K562 (cell line): ENCODE data around the gene ASB15. TPM values are rescaled to one million over a fixed set of nuclear protein-coding genes. Genes with fewer than 3 reads are reported as not detected.

ENCODE experiments used
- BCOR ChIP-seq: fragments of 450-650 bp; IDR thresholded peaks from 2 replicates; pipeline ENCODE4 v1.6.1; 2016
- BHLHE40 ChIP-seq: IDR thresholded peaks from 2 replicates; pipeline ENCODE4 v1.6.1; 2011; ENCODE audit warnings: low read length, improper control_type of control experiment
- CBX1 ChIP-seq: sonication (generic); IDR thresholded peaks from 2 replicates; pipeline ENCODE4 v1.6.1; 2016; ENCODE audit warnings: antibody characterized with exemption, low read depth, mild to moderate bottlenecking
- CGGBP1 ChIP-seq: fragments of 250-450 bp; sonication (Bioruptor Pico); IDR thresholded peaks from 2 replicates; pipeline ENCODE4 v1.9.0; 2021; ENCODE audit warnings: mild to moderate bottlenecking
- CUX1 ChIP-seq: fragments of 200-800 bp; sonication (Bioruptor generic); IDR thresholded peaks from 2 replicates; pipeline ENCODE4 v1.6.1; 2016; ENCODE audit warnings: missing genetic modification characterization, missing compliant biosample characterization
- ETV6 ChIP-seq, 3 experiments: fragments of 150-350 bp in 1 of 3; sonication (generic) in 1 of 3; formaldehyde crosslinking in 1 of 3; IDR thresholded peaks; 2 replicates each; pipeline versions ENCODE4 v1.6.1 to v1.8.0; 2014 to 2022; ENCODE audit warnings: borderline replicate concordance in 2 of 3, low read depth in 2 of 3, antibody characterized with exemption in 1 of 3, low read length in 1 of 3, mild to moderate bottlenecking in 1 of 3, missing genetic modification reagents in 1 of 3
- HDAC1 ChIP-seq, 2 experiments: fragments of 450-650 bp; IDR thresholded peaks; 2 replicates each; pipeline ENCODE4 v1.6.1; 2016 to 2017; ENCODE audit warnings: inconsistent platforms in 1 of 2, mild to moderate bottlenecking in 1 of 2, moderate library complexity in 1 of 2
- HEY1 ChIP-seq: fragments of 250-450 bp; sonication (Bioruptor Pico); IDR thresholded peaks from 2 replicates; pipeline ENCODE4 v1.5.0; 2020; ENCODE audit warnings: mild to moderate bottlenecking, moderate library complexity, borderline replicate concordance
- MYBL2 ChIP-seq, 2 experiments: fragments of 450-650 bp in 1 of 2; sonication (generic) in 1 of 2; formaldehyde crosslinking in 1 of 2; IDR thresholded peaks; 2 replicates each; pipeline versions ENCODE4 v1.6.1 to v1.8.1; 2017 to 2022; ENCODE audit warnings: borderline replicate concordance in 1 of 2, inconsistent platforms in 1 of 2, low read depth in 1 of 2, mild to moderate bottlenecking in 1 of 2, missing genetic modification reagents in 1 of 2, moderate library complexity in 1 of 2
- NCOR1 ChIP-seq: fragments of 450-650 bp; IDR thresholded peaks from 2 replicates; pipeline ENCODE4 v1.6.1; 2016; ENCODE audit warnings: mild to moderate bottlenecking, moderate library complexity
- NUFIP1 ChIP-seq: fragments of 450-650 bp; IDR thresholded peaks from 2 replicates; pipeline ENCODE4 v1.6.1; 2018; ENCODE audit not compliant: partially characterized antibody
- POLR2A ChIP-seq: fragments of 450-650 bp; conservative IDR thresholded peaks from 2 replicates; pipeline ENCODE4 v1.6.1; 2016
- PRMT5 ChIP-seq: sonication (generic); formaldehyde crosslinking; IDR thresholded peaks from 2 replicates; pipeline ENCODE4 v1.5.0; 2020; ENCODE audit warnings: missing genetic modification reagents
- PTBP1 ChIP-seq: fragments of 200-400 bp; formaldehyde crosslinking; IDR thresholded peaks from 2 replicates; pipeline ENCODE4 v1.6.1; 2017; ENCODE audit warnings: low read depth, low read length
- RFX5 ChIP-seq: IDR thresholded peaks from 2 replicates; pipeline ENCODE4 v1.6.1; 2011; ENCODE audit warnings: low read depth, mild to moderate bottlenecking, improper control_type of control experiment, low read length
- SLC30A9 ChIP-seq: fragments of 250-450 bp; sonication (Bioruptor Pico); IDR thresholded peaks from 2 replicates; pipeline ENCODE4 v1.8.0; 2022; ENCODE audit warnings: mild to moderate bottlenecking, moderate library complexity
- SMC3 ChIP-seq: conservative IDR thresholded peaks from 2 replicates; pipeline ENCODE4 v1.6.1; 2011; ENCODE audit warnings: low read depth, low read length, improper control_type of control experiment; ENCODE audit not compliant: insufficient read depth
- SUPT5H ChIP-seq: fragments of 450-650 bp; IDR thresholded peaks from 2 replicates; pipeline ENCODE4 v1.6.1; 2016
- TCF3 ChIP-seq: sonication (generic); formaldehyde crosslinking; IDR thresholded peaks from 2 replicates; pipeline ENCODE4 v1.4.0; 2020; ENCODE audit warnings: mild to moderate bottlenecking, missing genetic modification reagents
- TSC22D4 ChIP-seq: fragments of 450-650 bp; IDR thresholded peaks from 2 replicates; pipeline ENCODE4 v1.6.1; 2016; ENCODE audit warnings: missing genetic modification characterization, missing biosample characterization, control low read depth
- XRCC3 ChIP-seq: fragments of 450-650 bp; IDR thresholded peaks from 2 replicates; pipeline ENCODE4 v1.6.1; 2017; ENCODE audit warnings: mild to moderate bottlenecking, moderate library complexity
- ZBTB49 ChIP-seq: sonication (generic); formaldehyde crosslinking; IDR thresholded peaks from 2 replicates; pipeline ENCODE4 v1.8.0; 2022; ENCODE audit warnings: missing genetic modification reagents, mild to moderate bottlenecking, borderline replicate concordance
- ZNF133 ChIP-seq: fragments of 250-450 bp; sonication (Bioruptor Pico); IDR thresholded peaks from 2 replicates; pipeline ENCODE4 v1.4.0; 2020; ENCODE audit warnings: mild to moderate bottlenecking
- polyA plus RNA-seq, 8 experiments: library from polyadenylated mRNA; depleted of rRNA in 4 of 8; stranded (reverse) in 5 of 8; unstranded in 3 of 8; fragments of >200 nt; fragmentation: Nextera tagmentation in 2 of 8; fragmentation: Illumina TruSeq in 1 of 8; extraction: Ambion mirVana in 2 of 8; extraction: Trizol in 1 of 8; gene quantifications; 2 replicates each; pipeline versions ENCODE4 v1.2.1 to v1.2.3, GENCODE V29; 2011 to 2014; ENCODE audit warnings: inconsistent platforms in 1 of 8, missing spikeins in 1 of 8
- total RNA-seq, 7 experiments: library from RNA; depleted of rRNA in 6 of 7; stranded (reverse); fragments of >200 nt in 6 of 7; fragmentation: Illumina TruSeq in 2 of 7; extraction: Trizol in 2 of 7; gene quantifications; 2 replicates each; pipeline versions ENCODE4 v1.2.1 to v1.2.3, GENCODE V29; 2011 to 2021; ENCODE audit warnings: low replicate concordance in 1 of 7

Gene ASB15
- total and polyA plus RNA-seq, 9 of the 15 experiments (the other 6 are each of a cell fraction or from before 2014, with no cell fraction given), result 0.03 to 0.14 (median 0.04) TPM; not detected in 3

GRCh38 chr7:123624527-123625183 is 23.0 kb downstream of the ASB15 start (continued):
- TF ChIP-seq CUX1 (CRISPR knock-in tag) (no peak), TCF3 (peak; percentile 20; the same call in 1 of the 2 replicates), RFX5 (no peak), PTBP1 (no peak), NCOR1 (0 out of 2 replicates have a peak, but pooled peaks have one; percentile 13), CGGBP1 (CRISPR knock-in tag) (no peak), BCOR (no peak), SMC3 (peak; percentile 79), PRMT5 (CRISPR knock-in tag) (no peak), SUPT5H (no peak), POLR2A (no peak), ZNF133 (CRISPR knock-in tag) (no peak), XRCC3 (no peak), NUFIP1 (no peak), ETV6 (IDR thresholded peaks at IDR 0.05; ENCODE audit: borderline replicate concordance in 1 of 2, low read depth in 2 of 2, low read length in 1 of 2) (no peak), ETV6 (CRISPR knock-in tag; IDR thresholded peaks at IDR 0.05; ENCODE audit: borderline replicate concordance) (no peak), TSC22D4 (tag) (no peak), CBX1 (no peak), HEY1 (CRISPR knock-in tag) (no peak), MYBL2 (IDR thresholded peaks at IDR 0.05; ENCODE audit: low read depth) (no peak), MYBL2 (CRISPR knock-in tag; IDR thresholded peaks at IDR 0.05; ENCODE audit: borderline replicate concordance) (no peak), ZBTB49 (CRISPR knock-in tag) (no peak), BHLHE40 (peak; percentile 9; the same call in 1 of the 2 replicates), SLC30A9 (no peak), HDAC1 (IDR thresholded peaks at IDR 0.05) (no peak)
